GM12878 (cell line): Measurements from ENCODE around the gene ADPRHL1. TPM values are rescaled to one million over a fixed set of nuclear protein-coding genes. Genes with fewer than 3 reads are reported as not detected.

ENCODE experiments used
- ATAC-seq: fragments of 200-7000 bp; cut with Tn5 transposase; 3 replicates; pipeline ENCODE4 v1.9.1; 2020; ENCODE audit warnings: mild to moderate bottlenecking, moderate library complexity
- BruUV-seq: library from RNA; stranded (reverse); fragments of 400-500 nt; replicated peaks from 2 replicates; lab custom pipeline; 2021; lab: Mats Ljungman, UMichigan
- CTCF ChIA-PET: fragments of 300-600 bp; sonication (Branson Sonifier 250); formaldehyde crosslinking; extraction: SDS; loops from one replicate; lab custom pipeline; 2021; ENCODE audit warnings: inconsistent platforms; lab: Yijun Ruan, JAX
- POLR2A ChIA-PET: fragments of 350-600 bp; formaldehyde crosslinking; extraction: SDS; loops from one replicate; lab custom pipeline; 2021; ENCODE audit warnings: inconsistent platforms; lab: Charles Lee
- RAD21 ChIA-PET: fragments of 300-600 bp; sonication (Branson Sonifier 250); formaldehyde crosslinking; loops from one replicate; lab custom pipeline; 2023; ENCODE audit warnings: antibody characterized with exemption; ENCODE audit not compliant: unreplicated experiment; lab: Charles Lee
- SMC1A ChIA-PET: fragments of 300-600 bp; sonication (Branson Sonifier 250); formaldehyde crosslinking; loops from one replicate; lab custom pipeline; 2023; ENCODE audit not compliant: unreplicated experiment, uncharacterized antibody; lab: Charles Lee
- DNase-seq: peaks from one replicate; pipeline ENCODE4 v3.0.0-alpha.2; 2011; ENCODE audit warnings: low read depth, low spot score
- FAIRE-seq: peaks from 3 replicates; lab custom pipeline; 2011; peaks lifted over from hg19 to GRCh38; lab: Jason Lieb, UNC
- H2AFZ ChIP-seq: 2 replicates; pipeline ENCODE4 v1.6.0; 2011; ENCODE audit warnings: low read depth, low read length, control low read depth; ENCODE audit not compliant: control insufficient read depth
- H3K27ac ChIP-seq: 2 replicates; pipeline ENCODE4 v1.5.1; 2011; ENCODE audit warnings: control low read depth; ENCODE audit not compliant: control insufficient read depth, insufficient read depth
- H3K27me3 ChIP-seq, 2 experiments: replicated peaks in 1 of 2; 2 replicates each; pipeline versions ENCODE4 v1.6.0 to v1.6.1; 2011; ENCODE audit warnings: low read length in 1 of 2; ENCODE audit not compliant: control insufficient read depth in 2 of 2, insufficient read depth in 2 of 2
- H3K36me3 ChIP-seq, 2 experiments: 2 replicates each; pipeline ENCODE4 v1.5.1; 2011; ENCODE audit warnings: low read length in 1 of 2; ENCODE audit not compliant: control insufficient read depth in 2 of 2, insufficient read depth in 2 of 2
- H3K4me1 ChIP-seq: 2 replicates; pipeline ENCODE4 v1.6.1; 2011; ENCODE audit warnings: mild to moderate bottlenecking, low read length, moderate library complexity, mixed read lengths; ENCODE audit not compliant: control insufficient read depth, insufficient read depth
- H3K4me2 ChIP-seq: 2 replicates; pipeline ENCODE4 v1.6.0; 2011; ENCODE audit warnings: control low read depth; ENCODE audit not compliant: control insufficient read depth, insufficient read depth
- H3K4me3 ChIP-seq: fragments of 200-600 bp; sonication (generic); 2 replicates; pipeline ENCODE4 v1.5.1; 2016
- H3K79me2 ChIP-seq: 2 replicates; pipeline ENCODE4 v1.6.0; 2011; ENCODE audit warnings: low read length; ENCODE audit not compliant: control insufficient read depth, insufficient read depth
- H3K9ac ChIP-seq: 2 replicates; pipeline ENCODE4 v1.8.0; 2011; ENCODE audit warnings: low read length, control low read depth, mixed read lengths; ENCODE audit not compliant: control insufficient read depth, insufficient read depth
- H3K9me3 ChIP-seq: replicated peaks from 3 replicates; pipeline ENCODE4 v1.5.1; 2011; ENCODE audit warnings: mild to moderate bottlenecking, low read length; ENCODE audit not compliant: control insufficient read depth, insufficient read depth
- H4K20me1 ChIP-seq: 2 replicates; pipeline ENCODE4 v1.6.0; 2011; ENCODE audit not compliant: control insufficient read depth, insufficient read depth
- ATF7 ChIP-seq: fragments of 450-650 bp; IDR thresholded peaks from 2 replicates; pipeline ENCODE4 v1.6.1; 2016; ENCODE audit warnings: low read depth, mild to moderate bottlenecking
- IRF4 ChIP-seq: IDR thresholded peaks from 2 replicates; pipeline ENCODE4 v1.6.1; 2011; ENCODE audit warnings: low read depth, low read length
- KLF5 ChIP-seq: fragments of 450-650 bp; IDR thresholded peaks from 2 replicates; pipeline ENCODE4 v1.6.1; 2014; ENCODE audit warnings: mild to moderate bottlenecking; ENCODE audit not compliant: partially characterized antibody
- MAX ChIP-seq: IDR thresholded peaks from 2 replicates; pipeline ENCODE4 v1.6.1; 2012; ENCODE audit warnings: low read depth, low read length, improper control_type of control experiment
- MTA2 ChIP-seq: fragments of 450-650 bp; IDR thresholded peaks from 2 replicates; pipeline ENCODE4 v1.6.1; 2016; ENCODE audit warnings: low read depth, mild to moderate bottlenecking, moderate library complexity
- MYB ChIP-seq: fragments of 150-350 bp; IDR thresholded peaks from 2 replicates; pipeline ENCODE4 v1.6.1; 2014; ENCODE audit warnings: mild to moderate bottlenecking, low read depth, low read length, borderline replicate concordance
- MYC ChIP-seq: IDR thresholded peaks from 2 replicates; pipeline ENCODE4 v1.6.1; 2011; ENCODE audit warnings: mild to moderate bottlenecking, low read length, moderate library complexity, inconsistent platforms; ENCODE audit not compliant: insufficient read depth, insufficient replicate concordance, insufficient read length, severe bottlenecking
- NR2C2 ChIP-seq: IDR thresholded peaks from 2 replicates; pipeline ENCODE4 v1.6.1; 2011; ENCODE audit warnings: borderline replicate concordance, low read depth; ENCODE audit not compliant: control insufficient read depth, insufficient read length
- PRDM15 ChIP-seq: fragments of 450-650 bp; formaldehyde crosslinking; IDR thresholded peaks from 2 replicates; pipeline ENCODE4 v1.4.0; 2020; ENCODE audit warnings: mild to moderate bottlenecking, moderate library complexity
- SIX5 ChIP-seq: IDR thresholded peaks from 2 replicates; pipeline ENCODE4 v1.6.1; 2011; ENCODE audit warnings: mild to moderate bottlenecking, low read depth, low read length, moderate library complexity; ENCODE audit not compliant: severe bottlenecking
- SP1 ChIP-seq: IDR thresholded peaks from one replicate; pipeline ENCODE4 v1.6.1; 2011; ENCODE audit warnings: low read depth, low read length
- WGBS: methylation state at CpG from one replicate; pipeline ENCODE4 v1.1.6; 2016; ENCODE audit warnings: low lambda C conversion rate; ENCODE audit not compliant: insufficient replicate concordance, insufficient coverage; ENCODE audit errors: missing lambda C conversion rate; 5-methylcytosine and 5-hydroxymethylcytosine counted together
- in situ Hi-C: fragments of 300-500 bp; cut with MboI; formaldehyde crosslinking; loops from 9 replicates; pipeline ENCODE4 v1.14.3; 2018; ENCODE audit warnings: mixed read lengths
- intact Hi-C: fragments of 100-400 bp; cut with micrococcal nuclease; formaldehyde crosslinking; loops from one replicate; pipeline ENCODE4 v1.14.2; 2022; ENCODE audit not compliant: unreplicated experiment
- polyA plus RNA-seq, 11 experiments: library from polyadenylated mRNA; depleted of rRNA in 4 of 11; unstranded in 6 of 11; stranded (reverse) in 5 of 11; fragments of >200 nt; fragmentation: Nextera tagmentation in 4 of 11; fragmentation: Illumina TruSeq in 1 of 11; extraction: Ambion mirVana in 4 of 11; extraction: Trizol in 1 of 11; gene quantifications; 1 replicate in 1 of 11; 2 replicates in 10 of 11; pipeline versions ENCODE4 v1.2.1 to v1.2.3, GENCODE V29; 2011 to 2016; ENCODE audit warnings: inconsistent platforms in 2 of 11, missing spikeins in 2 of 11, low read depth in 1 of 11
- total RNA-seq, 4 experiments: library from RNA; depleted of rRNA in 3 of 4; stranded (reverse); fragments of >200 nt in 3 of 4; fragmentation: Illumina TruSeq in 1 of 4; extraction: Trizol in 1 of 4; gene quantifications; 2 replicates each; pipeline versions ENCODE4 v1.2.1 to v1.2.3, GENCODE V29; 2013 to 2021
- TF ChIP-seq, protein P1 (sequence below): fragments of 450-650 bp; IDR thresholded peaks from 2 replicates; pipeline ENCODE4 v1.6.1; 2017; ENCODE audit warnings: low read depth, mild to moderate bottlenecking, moderate library complexity
- TF ChIP-seq, protein P2 (sequence below): fragments of 150-350 bp; IDR thresholded peaks from 2 replicates; pipeline ENCODE4 v1.6.1; 2016; ENCODE audit warnings: low read depth, low read length
- TF ChIP-seq, protein P3 (sequence below): fragments of 450-650 bp; IDR thresholded peaks from 2 replicates; pipeline ENCODE4 v1.6.1; 2017; ENCODE audit warnings: borderline replicate concordance

ADPRHL1 gene
- total and polyA plus RNA-seq, 10 of the 15 experiments (the other 5 are each of a cell fraction or from before 2014, with no cell fraction given) = 0.05 to 1.9 (median 1.0) TPM

- Histone ChIP-seq H3K4me2 (no peak overlapping the region), H3K4me3 (no peak overlapping the region), H4K20me1 (no peaks in the 10 kb centered on the region), H3K27me3 (peaks cover 0 to 5% of the 10 kb centered on the region in 2 experiments; a peak in 3 of 4 replicates), H3K9me3 (no peaks in the 10 kb centered on the region), H2AFZ (no peak overlapping the region), H3K9ac (no peak overlapping the region), H3K79me2 (no peaks in the 10 kb centered on the region), H3K27ac (no peak overlapping the region), H3K36me3 (no peaks in the 10 kb centered on the region), H3K4me1 (no peaks in the 10 kb centered on the region)
- BruUV-seq = no TSS peak
- in situ Hi-C loops = no loop called here
- FAIRE-seq (no peak), DNase-seq (no peak), ATAC-seq (no peak)
- ChIA-PET SMC1A (no interaction called here), CTCF (no interaction called here), RAD21 (no interaction called here), POLR2A (no interaction called here)
- intact Hi-C loops = no loop called here
- WGBS = 26% methylated on average over 6 of the region's 6 CpGs
- TF ChIP-seq NR2C2 = no peak
- no peak for TF ChIP-seq IRF4
- TF ChIP-seq SP1 = no peak
- TF ChIP-seq MTA2 = no peak
- no peak for TF ChIP-seq SIX5
- TF ChIP-seq MAX = no peak
- TF ChIP-seq MYB = no peak
- TF ChIP-seq PRDM15 = no peak
- TF ChIP-seq, protein P1, sequence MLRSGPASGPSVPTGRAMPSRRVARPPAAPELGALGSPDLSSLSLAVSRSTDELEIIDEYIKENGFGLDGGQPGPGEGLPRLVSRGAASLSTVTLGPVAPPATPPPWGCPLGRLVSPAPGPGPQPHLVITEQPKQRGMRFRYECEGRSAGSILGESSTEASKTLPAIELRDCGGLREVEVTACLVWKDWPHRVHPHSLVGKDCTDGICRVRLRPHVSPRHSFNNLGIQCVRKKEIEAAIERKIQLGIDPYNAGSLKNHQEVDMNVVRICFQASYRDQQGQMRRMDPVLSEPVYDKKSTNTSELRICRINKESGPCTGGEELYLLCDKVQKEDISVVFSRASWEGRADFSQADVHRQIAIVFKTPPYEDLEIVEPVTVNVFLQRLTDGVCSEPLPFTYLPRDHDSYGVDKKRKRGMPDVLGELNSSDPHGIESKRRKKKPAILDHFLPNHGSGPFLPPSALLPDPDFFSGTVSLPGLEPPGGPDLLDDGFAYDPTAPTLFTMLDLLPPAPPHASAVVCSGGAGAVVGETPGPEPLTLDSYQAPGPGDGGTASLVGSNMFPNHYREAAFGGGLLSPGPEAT = no peak
- TF ChIP-seq MYC = no peak
- TF ChIP-seq, protein P2, sequence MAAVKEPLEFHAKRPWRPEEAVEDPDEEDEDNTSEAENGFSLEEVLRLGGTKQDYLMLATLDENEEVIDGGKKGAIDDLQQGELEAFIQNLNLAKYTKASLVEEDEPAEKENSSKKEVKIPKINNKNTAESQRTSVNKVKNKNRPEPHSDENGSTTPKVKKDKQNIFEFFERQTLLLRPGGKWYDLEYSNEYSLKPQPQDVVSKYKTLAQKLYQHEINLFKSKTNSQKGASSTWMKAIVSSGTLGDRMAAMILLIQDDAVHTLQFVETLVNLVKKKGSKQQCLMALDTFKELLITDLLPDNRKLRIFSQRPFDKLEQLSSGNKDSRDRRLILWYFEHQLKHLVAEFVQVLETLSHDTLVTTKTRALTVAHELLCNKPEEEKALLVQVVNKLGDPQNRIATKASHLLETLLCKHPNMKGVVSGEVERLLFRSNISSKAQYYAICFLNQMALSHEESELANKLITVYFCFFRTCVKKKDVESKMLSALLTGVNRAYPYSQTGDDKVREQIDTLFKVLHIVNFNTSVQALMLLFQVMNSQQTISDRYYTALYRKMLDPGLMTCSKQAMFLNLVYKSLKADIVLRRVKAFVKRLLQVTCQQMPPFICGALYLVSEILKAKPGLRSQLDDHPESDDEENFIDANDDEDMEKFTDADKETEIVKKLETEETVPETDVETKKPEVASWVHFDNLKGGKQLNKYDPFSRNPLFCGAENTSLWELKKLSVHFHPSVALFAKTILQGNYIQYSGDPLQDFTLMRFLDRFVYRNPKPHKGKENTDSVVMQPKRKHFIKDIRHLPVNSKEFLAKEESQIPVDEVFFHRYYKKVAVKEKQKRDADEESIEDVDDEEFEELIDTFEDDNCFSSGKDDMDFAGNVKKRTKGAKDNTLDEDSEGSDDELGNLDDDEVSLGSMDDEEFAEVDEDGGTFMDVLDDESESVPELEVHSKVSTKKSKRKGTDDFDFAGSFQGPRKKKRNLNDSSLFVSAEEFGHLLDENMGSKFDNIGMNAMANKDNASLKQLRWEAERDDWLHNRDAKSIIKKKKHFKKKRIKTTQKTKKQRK = no peak
- TF ChIP-seq KLF5 = no peak
- no peak for TF ChIP-seq ATF7
- TF ChIP-seq, protein P3, sequence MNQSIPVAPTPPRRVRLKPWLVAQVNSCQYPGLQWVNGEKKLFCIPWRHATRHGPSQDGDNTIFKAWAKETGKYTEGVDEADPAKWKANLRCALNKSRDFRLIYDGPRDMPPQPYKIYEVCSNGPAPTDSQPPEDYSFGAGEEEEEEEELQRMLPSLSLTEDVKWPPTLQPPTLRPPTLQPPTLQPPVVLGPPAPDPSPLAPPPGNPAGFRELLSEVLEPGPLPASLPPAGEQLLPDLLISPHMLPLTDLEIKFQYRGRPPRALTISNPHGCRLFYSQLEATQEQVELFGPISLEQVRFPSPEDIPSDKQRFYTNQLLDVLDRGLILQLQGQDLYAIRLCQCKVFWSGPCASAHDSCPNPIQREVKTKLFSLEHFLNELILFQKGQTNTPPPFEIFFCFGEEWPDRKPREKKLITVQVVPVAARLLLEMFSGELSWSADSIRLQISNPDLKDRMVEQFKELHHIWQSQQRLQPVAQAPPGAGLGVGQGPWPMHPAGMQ = no peak
Observed at GRCh38 chr13:113358653-113359190, 94.6 kb downstream of the ADPRHL1 start.
